T47D (cell line): ENCODE measurements around the gene PAAF1.
A peak's percentile ranks its signal among the peaks of the same experiment; 100 is the strongest.

ENCODE experiments used
- DNase-seq, 2 experiments: peaks; one replicate each; pipeline versions ENCODE4 v3.0.0 to v3.0.0-alpha.2; 2011 to 2012; ENCODE audit warnings: low read depth in 1 of 2, low spot score in 1 of 2
- JUND ChIP-seq: IDR thresholded peaks from 2 replicates; pipeline ENCODE4 v1.6.1; 2012; ENCODE audit warnings: low read depth
- in situ Hi-C: cut with HindIII; loops from 2 replicates; pipeline ENCODE4 v1.10.0; 2016; ENCODE audit warnings: low sequenced_read_pairs, low pct_unique_long_range_greater_than_20kb

PAAF1 gene

DNA sequence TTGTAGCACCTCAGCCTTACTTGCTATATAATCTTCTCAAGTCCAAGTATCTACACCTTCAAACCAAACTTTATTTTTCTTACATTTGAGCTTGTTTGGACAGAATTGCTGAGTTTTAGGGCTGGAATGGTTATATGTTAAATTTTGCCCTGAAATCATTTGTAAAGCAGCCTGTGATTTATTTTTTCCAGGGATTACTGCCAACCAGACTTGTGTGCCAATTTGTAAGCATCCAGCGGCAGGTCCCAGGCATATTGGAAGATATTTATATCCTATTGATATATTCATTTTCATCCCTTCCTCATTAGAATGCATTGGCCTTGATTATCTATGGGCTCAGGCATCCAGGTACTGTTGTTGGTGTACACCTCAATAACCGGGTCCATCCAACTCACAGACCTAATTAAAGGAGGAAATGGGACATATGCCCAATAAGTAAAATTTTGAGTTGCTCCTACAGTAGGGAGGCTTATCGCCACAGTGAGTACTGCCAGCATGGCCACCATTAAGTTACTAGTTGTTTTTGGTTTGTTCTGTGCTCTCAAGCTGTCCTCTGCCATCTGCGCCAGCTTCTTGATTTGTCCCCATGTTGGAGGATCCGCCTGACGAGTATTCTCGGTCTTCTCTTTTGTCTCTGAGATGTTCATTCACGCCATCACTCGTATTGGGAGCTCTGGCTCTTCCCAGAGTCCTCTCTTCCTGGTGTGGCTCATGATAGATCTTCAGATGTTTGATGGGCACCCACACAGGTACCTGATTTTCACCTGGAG, 64.2 kb downstream of the PAAF1 start:
- no peak for TF ChIP-seq JUND
- no peak for DNase-seq
- in situ Hi-C loops, result no loop called here

DNA sequence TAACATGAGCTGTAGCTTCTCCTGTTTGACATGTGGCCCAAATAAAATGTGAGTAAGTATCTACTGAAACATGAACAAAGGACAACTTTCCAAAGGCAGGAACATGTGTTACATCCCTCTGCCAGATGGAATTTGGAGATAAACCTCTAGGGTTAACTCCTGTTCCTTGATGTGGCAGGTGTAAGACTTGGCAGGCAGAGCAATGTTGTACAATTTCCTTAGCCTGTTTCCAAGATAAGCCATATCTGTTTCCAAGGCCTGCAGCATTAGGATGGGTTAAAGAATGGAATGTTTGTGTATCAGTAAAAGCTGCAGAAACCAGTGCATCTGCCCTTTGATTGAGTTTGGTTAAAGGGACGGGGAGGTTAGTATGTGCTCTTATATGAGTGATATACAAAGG, 65.2 kb downstream of the PAAF1 start:
- in situ Hi-C loops, result no loop called here
- DNase-seq, result no peak
- no peak for TF ChIP-seq JUND

DNA sequence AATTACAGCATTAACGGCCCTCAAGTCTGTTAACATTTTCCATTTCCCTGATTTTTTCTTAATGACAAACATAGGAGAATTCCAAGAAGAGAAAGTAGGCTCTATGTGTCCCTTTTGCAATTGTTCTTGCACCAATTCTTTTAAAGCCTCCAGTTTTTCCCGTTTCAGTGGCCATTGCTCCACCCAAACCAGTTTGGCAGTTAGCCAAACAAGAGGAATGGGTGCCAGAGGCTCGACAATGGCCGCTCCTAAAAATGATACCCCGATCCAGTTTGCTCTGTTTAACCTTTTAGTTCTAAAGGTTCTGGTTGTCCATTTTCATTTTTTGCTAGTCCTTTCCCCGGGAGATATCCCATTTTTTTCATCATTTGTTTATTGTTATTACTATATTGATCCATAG, 67.3 kb downstream of the PAAF1 start:
- no peak for DNase-seq
- in situ Hi-C loops, result no loop called here
- no peak for TF ChIP-seq JUND

DNA sequence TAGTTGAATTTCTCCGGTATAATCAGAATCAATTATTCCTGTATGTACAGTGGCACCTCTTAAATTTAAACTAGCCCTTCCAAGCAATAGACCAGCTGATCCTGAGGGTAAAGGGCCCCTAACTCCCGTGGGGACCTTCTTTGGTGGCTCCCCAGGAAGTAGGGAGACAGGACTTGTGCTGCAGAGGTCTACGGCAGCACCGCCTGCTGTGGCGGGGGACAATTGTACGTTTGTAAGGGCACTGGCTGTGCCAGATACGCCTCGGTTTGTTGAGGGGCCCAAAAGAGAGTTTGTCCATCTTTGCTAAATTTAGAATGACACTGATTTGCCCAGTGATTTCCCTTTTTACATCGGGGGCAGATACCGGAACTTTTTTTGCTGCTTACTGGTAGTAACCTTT, 68.1 kb downstream of the PAAF1 start:
- no peak for TF ChIP-seq JUND
- in situ Hi-C loops, result no loop called here
- no peak for DNase-seq

DNA sequence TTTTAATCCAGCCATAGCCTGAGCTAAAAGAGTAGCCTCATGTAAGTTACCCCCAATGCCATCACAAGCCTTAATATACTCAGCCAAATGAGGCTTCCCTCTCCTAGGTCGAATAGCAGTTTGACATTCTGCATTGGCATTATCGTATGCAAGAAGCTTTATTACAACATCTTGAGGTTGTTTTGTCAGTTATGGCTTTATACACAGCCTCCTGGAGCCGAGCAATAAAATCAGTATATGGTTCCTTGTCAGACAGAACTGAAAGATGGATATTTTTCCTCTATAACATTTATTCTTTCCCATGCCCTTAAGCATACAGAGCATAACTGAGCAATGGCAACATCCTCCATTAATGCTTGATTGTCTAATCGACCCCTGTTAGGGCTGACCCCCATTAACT, 68.6 kb downstream of the PAAF1 start:
- TF ChIP-seq JUND, result no peak
- DNase-seq, result no peak
- in situ Hi-C loops, result no loop called here

DNA sequence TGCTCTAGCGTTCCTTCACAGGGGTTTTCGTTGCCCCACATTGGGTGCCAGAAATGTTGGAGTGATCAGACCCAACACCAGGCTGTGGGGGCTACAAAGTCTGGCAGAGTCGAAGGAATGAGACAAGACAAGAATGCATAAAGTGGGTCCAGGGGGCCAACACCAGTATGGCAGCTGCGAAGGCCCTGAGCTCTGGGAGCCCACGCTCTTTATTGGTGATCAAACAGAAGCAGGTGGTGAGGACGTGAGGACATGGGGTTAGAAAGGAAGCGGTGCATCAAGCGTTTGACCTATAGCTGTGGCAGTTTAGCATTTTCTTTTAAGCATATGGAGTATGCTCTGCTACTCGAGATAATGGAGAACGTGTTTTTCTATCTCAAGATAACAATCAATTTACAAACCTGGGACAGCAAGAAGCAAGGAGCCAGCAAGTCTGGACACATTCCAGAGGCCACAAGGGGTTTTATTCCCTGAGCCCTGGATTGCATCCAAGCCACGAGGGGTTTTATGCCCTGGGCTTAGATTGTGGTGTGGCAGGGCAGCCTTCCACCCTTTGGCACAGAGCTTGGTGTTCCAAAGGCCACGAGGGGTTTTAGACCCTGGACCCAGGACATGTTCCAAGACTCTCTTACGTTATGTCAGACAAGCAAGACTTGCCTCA, 70.1 kb downstream of the PAAF1 start:
- TF ChIP-seq JUND, result no peak
- in situ Hi-C loops, result no loop called here

DNA sequence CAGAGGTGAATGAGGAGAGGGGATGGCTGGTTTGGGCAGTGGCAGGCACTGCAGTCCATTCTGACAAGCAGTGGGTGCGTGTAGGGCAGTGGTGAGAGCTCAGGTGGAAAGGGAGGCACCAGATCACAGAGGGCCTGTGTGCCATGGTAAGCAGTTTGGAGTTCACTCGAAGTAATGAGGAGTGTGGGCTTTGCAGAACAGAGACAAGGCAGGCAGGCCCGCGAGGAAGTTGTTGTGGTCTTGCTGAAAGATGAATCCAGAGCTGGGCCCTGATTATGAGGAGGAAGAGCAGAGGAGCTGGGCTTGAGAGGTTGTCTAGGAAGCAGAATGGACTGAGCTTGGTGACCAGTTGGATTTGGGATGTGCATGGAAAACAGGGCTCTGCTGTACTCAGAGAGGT, 72.4 kb downstream of the PAAF1 start:
- no peak for DNase-seq
- in situ Hi-C loops, result no loop called here
- TF ChIP-seq JUND, result no peak

More for the DNA sequence above, 70.1 kb downstream of the PAAF1 start:
- DNase-seq, result no peak

DNA sequence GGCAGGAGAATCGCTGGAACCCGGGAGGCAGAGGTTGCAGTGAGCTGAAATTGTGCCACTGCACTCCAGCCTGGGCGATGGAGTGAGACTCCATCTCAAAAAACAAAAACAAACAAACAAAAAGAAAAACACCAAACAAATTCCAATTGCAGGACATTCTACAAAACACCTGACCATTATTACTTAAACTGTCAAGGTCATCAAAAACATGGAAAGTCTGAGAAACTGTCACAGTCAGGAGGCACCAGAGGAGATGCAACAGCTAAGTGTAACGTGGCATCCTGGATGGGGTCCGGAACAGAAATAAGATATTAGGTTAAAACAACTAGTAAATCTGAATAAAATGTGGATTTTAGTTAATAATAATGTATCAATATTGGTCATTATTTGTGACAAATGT, 73.1 kb downstream of the PAAF1 start:
- no peak for DNase-seq
- TF ChIP-seq JUND, result no peak
- in situ Hi-C loops, result no loop called here

DNA sequence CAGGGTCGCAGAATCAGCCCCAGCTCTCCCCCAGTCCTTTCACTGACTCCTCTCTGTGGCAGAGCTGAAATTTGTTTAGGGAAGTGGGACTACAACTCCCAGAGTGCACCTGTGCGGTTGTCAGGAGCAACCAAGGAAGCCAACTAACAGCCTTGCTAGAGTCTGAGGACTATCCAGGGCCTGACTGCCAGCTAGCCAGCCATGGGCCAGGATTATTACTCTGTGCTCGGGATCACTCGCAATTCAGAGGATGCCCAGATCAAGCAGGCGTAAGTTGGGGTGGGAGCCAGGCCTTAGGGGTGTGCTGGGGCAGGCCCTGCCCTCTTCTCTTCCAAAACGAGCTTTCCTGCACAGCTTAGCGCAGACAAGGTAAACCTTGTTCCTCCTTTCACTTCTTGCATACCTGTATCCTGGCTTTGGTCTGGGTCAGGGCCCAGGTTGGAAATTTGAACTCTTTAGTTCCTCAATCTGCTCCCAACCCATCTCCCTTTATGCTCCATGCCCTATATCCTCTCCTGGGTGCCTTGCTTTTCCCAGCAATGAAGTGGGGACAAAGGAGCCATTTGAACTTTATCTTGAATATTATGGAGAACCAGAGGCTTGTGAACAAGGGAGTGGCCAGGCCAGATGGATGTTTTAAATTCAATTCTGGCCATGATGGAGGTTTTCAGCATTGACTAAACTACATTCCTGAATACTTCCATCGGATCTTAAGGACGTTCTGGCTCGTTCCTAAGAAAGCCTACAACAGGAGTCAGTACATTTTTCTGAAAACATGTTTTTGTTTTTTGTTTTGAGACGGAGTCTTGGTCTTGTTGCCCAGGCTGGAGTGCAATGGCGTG, 74.3 kb downstream of the PAAF1 start, which contains the start of gene DNAJB13:
DNAJB13 (plus strand) TSS at position 158 of the 842 bp plus-strand sequence; CDS start at position 202, 44 bp downstream.
- TF ChIP-seq JUND, result no peak
- in situ Hi-C loops, result no loop called here
- peak; percentile 81 to 88 for DNase-seq

DNA sequence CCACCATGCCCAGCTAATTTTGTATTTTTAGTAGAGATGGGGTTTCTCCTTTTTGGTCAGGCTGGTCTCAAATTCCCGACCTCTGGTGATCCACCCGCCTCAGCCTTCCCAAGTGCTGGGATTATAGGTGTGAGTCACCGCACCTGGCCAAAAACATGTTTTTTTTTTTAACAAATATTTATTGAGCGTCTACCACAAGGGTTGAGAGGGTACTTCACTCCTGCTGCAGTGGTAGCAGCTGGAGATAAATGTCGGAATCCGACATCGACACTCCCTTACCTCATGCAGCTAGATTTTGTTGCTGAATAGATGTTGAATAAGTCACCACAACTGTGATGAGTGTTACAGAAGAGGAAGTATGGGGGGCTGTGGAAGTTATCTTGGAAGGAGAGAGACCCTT, 75.0 kb downstream of the PAAF1 start:
- in situ Hi-C loops, result no loop called here
- no peak for TF ChIP-seq JUND
- DNase-seq, result no peak

DNA sequence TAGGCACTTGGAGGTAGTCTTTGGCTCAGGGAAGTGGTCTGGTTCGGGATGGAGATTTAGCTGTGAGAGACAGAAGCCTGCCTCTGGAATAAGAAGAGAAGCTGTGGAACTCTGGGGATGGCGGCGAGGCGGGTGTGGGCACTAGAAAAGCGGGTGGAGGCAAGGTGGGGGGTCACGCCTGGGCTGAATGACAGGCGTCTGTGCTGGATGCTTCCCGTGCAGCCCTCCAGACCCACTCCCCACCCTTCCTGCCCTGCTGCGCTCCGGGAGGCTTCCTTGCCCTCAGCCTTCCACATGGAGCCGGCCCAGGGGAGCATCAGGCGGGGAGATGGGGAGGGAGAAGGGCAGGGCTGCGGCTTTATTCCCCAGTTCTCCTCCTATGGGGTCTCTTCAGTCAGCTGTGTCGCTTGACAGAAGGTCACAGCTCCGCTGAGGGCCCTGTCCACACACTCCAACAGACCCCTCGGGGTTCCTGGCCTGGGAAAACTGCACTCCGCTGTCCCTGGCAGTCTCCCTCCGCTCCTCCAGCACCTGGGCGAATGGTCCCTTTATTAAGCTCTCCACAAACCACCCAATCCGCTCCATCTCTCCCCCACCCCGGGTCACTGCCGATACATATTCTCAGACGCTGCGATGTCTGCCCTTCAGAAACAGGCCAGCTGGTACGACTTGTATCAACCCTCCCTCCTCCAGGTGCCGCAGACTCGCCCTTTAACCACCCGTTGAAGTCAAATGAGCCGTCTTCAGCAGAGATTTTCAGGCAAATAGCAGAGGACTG, 80.3 kb downstream of the PAAF1 start:
- DNase-seq, result no peak
- in situ Hi-C loops, result no loop called here
- no peak for TF ChIP-seq JUND
